LNCAP (cell line): ENCODE results near the gene APMAP.

Source experiments
- CTCF ChIP-seq: fragments of 450-650 bp; IDR thresholded peaks from 2 replicates; pipeline ENCODE4 v1.5.1; 2017; ENCODE audit warnings: mild to moderate bottlenecking

The APMAP gene

GRCh38 chr20:25037288-25038102 lies 44.9 kb upstream of the APMAP start:
- TF ChIP-seq CTCF: no peak

- TF ChIP-seq CTCF: no peak
Observed at GRCh38 chr20:25036331-25036936, 43.9 kb upstream of the APMAP start.

GRCh38 chr20:25035921-25036320 lies 43.4 kb upstream of the APMAP start:
- TF ChIP-seq CTCF: no peak

- TF ChIP-seq CTCF: no peak
Observed at GRCh38 chr20:25033924-25034300, 41.4 kb upstream of the APMAP start.

- no peak for TF ChIP-seq CTCF
Observed at GRCh38 chr20:25033265-25033923, 40.8 kb upstream of the APMAP start.

GRCh38 chr20:25032478-25033264 lies 40.1 kb upstream of the APMAP start:
- TF ChIP-seq CTCF: no peak

- TF ChIP-seq CTCF: no peak
Observed at GRCh38 chr20:25032065-25032477, 39.5 kb upstream of the APMAP start.
